Measurements from ENCODE around the gene NEK10.
"Not testable (repeated sequence)": the region's sequence is repeated elsewhere in the genome, so short reads cannot be mapped to it uniquely, and the experiment has no call there.

Gene NEK10

GRCh38 chr3:27354161-27354560, 15.0 kb downstream of the NEK10 start:
- no peak for DNase-seq (ENCODE audit: low read depth in 3 of 3)

- DNase-seq (ENCODE audit: low read depth in 3 of 3), result no peak
Observed at GRCh38 chr3:27353221-27353620, 16.0 kb downstream of the NEK10 start.

GRCh38 chr3:27352047-27352446, 17.1 kb downstream of the NEK10 start:
- no peak for DNase-seq (ENCODE audit: low read depth in 3 of 3)

GRCh38 chr3:27349832-27350231, 19.4 kb downstream of the NEK10 start:
- no peak for DNase-seq (ENCODE audit: low read depth in 3 of 3)

GRCh38 chr3:27345959-27346865, 23.0 kb downstream of the NEK10 start:
- no peak for DNase-seq (ENCODE audit: low read depth in 3 of 3)

GRCh38 chr3:27345493-27345892, 23.7 kb downstream of the NEK10 start:
- DNase-seq (ENCODE audit: low read depth in 3 of 3), result no peak

GRCh38 chr3:27345045-27345444, 24.1 kb downstream of the NEK10 start:
- DNase-seq (ENCODE audit: low read depth in 3 of 3), result no peak

GRCh38 chr3:27344192-27344591, 25.0 kb downstream of the NEK10 start:
- no peak for DNase-seq (ENCODE audit: low read depth in 3 of 3)

- no peak for DNase-seq (ENCODE audit: low read depth in 3 of 3)
Observed at GRCh38 chr3:27342267-27342666, 26.9 kb downstream of the NEK10 start.

GRCh38 chr3:27340534-27340933, 28.6 kb downstream of the NEK10 start:
- no peak for DNase-seq (ENCODE audit: low read depth in 3 of 3)

- DNase-seq (ENCODE audit: low read depth in 3 of 3), result no peak
Observed at GRCh38 chr3:27335571-27335970, 33.6 kb downstream of the NEK10 start.

GRCh38 chr3:27333843-27334242, 35.3 kb downstream of the NEK10 start:
- no peak for DNase-seq (ENCODE audit: low read depth in 3 of 3)

- DNase-seq (ENCODE audit: low read depth in 3 of 3), result not testable (repeated sequence)
Observed at GRCh38 chr3:27328982-27329762, 40.0 kb downstream of the NEK10 start.

GRCh38 chr3:27326629-27327545, 42.3 kb downstream of the NEK10 start:
- no peak for DNase-seq (ENCODE audit: low read depth in 3 of 3)

- DNase-seq (ENCODE audit: low read depth in 3 of 3), result no peak
Observed at GRCh38 chr3:27326202-27326601, 43.0 kb downstream of the NEK10 start.

GRCh38 chr3:27325419-27325818, 43.8 kb downstream of the NEK10 start:
- no peak for DNase-seq (ENCODE audit: low read depth in 3 of 3)

GRCh38 chr3:27324686-27325085, 44.5 kb downstream of the NEK10 start:
- no peak for DNase-seq (ENCODE audit: low read depth in 3 of 3)

- no peak for DNase-seq (ENCODE audit: low read depth in 3 of 3)
Observed at GRCh38 chr3:27323087-27323570, 46.1 kb downstream of the NEK10 start.

GRCh38 chr3:27322634-27323033, 46.5 kb downstream of the NEK10 start:
- no peak for DNase-seq (ENCODE audit: low read depth in 3 of 3)

- no peak for DNase-seq (ENCODE audit: low read depth in 3 of 3)
Observed at GRCh38 chr3:27319847-27320526, 49.2 kb downstream of the NEK10 start.

- DNase-seq (ENCODE audit: low read depth in 3 of 3), result no peak
Observed at GRCh38 chr3:27319304-27319703, 49.9 kb downstream of the NEK10 start.
